PC-3 (cell line): ENCODE data around the gene ASTN2. TPM values are rescaled to one million over a fixed set of nuclear protein-coding genes. Genes with fewer than 3 reads are reported as not detected.

Experiments
- ATAC-seq: fragments of 200-7000 bp; cut with Tn5 transposase; 2 replicates; pipeline ENCODE4 v1.9.1; 2020; ENCODE audit warnings: mild to moderate bottlenecking, moderate library complexity
- BruUV-seq: library from RNA; stranded (reverse); fragments of 400-500 nt; replicated peaks from 2 replicates; lab custom pipeline; 2021; lab: Mats Ljungman, UMichigan
- CTCF ChIA-PET: fragments of 300-600 bp; sonication (Branson Sonifier 250); formaldehyde crosslinking; loops from one replicate; lab custom pipeline; 2022; ENCODE audit warnings: antibody characterized with exemption; lab: Charles Lee
- POLR2A ChIA-PET: fragments of 300-600 bp; sonication (Branson Sonifier 250); formaldehyde crosslinking; loops from one replicate; lab custom pipeline; 2022; ENCODE audit warnings: antibody characterized with exemption; ENCODE audit not compliant: unreplicated experiment; lab: Charles Lee
- DNase-seq: peaks from one replicate; pipeline ENCODE4 v3.0.0-alpha.2; 2015
- H2AFZ ChIP-seq: fragments of 300-600 bp; sonication (generic); 2 replicates; pipeline ENCODE4 v1.6.0; 2016; ENCODE audit warnings: antibody characterized with exemption, low read length
- H3F3A ChIP-seq: fragments of 300-600 bp; sonication (generic); one replicate; pipeline ENCODE4 v1.6.0; 2017; ENCODE audit warnings: antibody characterized with exemption, low read length, control low read depth, mild to moderate bottlenecking; ENCODE audit not compliant: unreplicated experiment
- H3K27ac ChIP-seq: fragments of 300-600 bp; sonication (generic); 2 replicates; pipeline ENCODE4 v1.5.1; 2016; ENCODE audit warnings: mild to moderate bottlenecking, low read length
- H3K27me3 ChIP-seq: fragments of 300-600 bp; sonication (generic); 2 replicates; pipeline ENCODE4 v1.6.1; 2016; ENCODE audit warnings: low read length, mixed read lengths
- H3K36me3 ChIP-seq: fragments of 300-600 bp; sonication (generic); 2 replicates; pipeline ENCODE4 v1.6.1; 2016; ENCODE audit warnings: low read depth, mixed run types, low read length, mixed read lengths
- H3K4me1 ChIP-seq: fragments of 300-600 bp; sonication (generic); 2 replicates; pipeline ENCODE4 v1.5.1; 2016; ENCODE audit warnings: low read length; ENCODE audit not compliant: insufficient read depth
- H3K4me2 ChIP-seq: fragments of 300-600 bp; sonication (generic); 2 replicates; pipeline ENCODE4 v1.6.0; 2016; ENCODE audit warnings: low read length
- H3K4me3 ChIP-seq: fragments of 300-600 bp; sonication (generic); 2 replicates; pipeline ENCODE4 v1.5.1; 2016; ENCODE audit warnings: mild to moderate bottlenecking, low read length, mixed read lengths
- H3K79me2 ChIP-seq: fragments of 300-600 bp; sonication (generic); 2 replicates; pipeline ENCODE4 v1.6.1; 2017; ENCODE audit warnings: low read length, mixed read lengths
- H3K9ac ChIP-seq: fragments of 300-600 bp; sonication (generic); 2 replicates; pipeline ENCODE4 v1.6.0; 2016; ENCODE audit warnings: mild to moderate bottlenecking, low read length
- H3K9me2 ChIP-seq: fragments of 300-600 bp; sonication (generic); replicated peaks from 2 replicates; pipeline ENCODE4 v1.6.1; 2016; ENCODE audit warnings: mixed run types, low read length, mixed read lengths
- H3K9me3 ChIP-seq: fragments of 300-600 bp; sonication (generic); 2 replicates; pipeline ENCODE4 v1.6.1; 2016; ENCODE audit warnings: low read length, mixed read lengths
- H4K20me1 ChIP-seq: fragments of 300-600 bp; sonication (generic); 2 replicates; pipeline ENCODE4 v1.6.1; 2016; ENCODE audit warnings: low read length, mixed read lengths
- CTCF ChIP-seq: fragments of 300-600 bp; sonication (generic); conservative IDR thresholded peaks from 2 replicates; pipeline ENCODE4 v1.5.1; 2017; ENCODE audit warnings: antibody characterized with exemption, low read depth, mild to moderate bottlenecking, low read length
- EZH2 ChIP-seq: fragments of 300-600 bp; sonication (generic); IDR thresholded peaks from one replicate; pipeline ENCODE4 v1.6.1; 2017; ENCODE audit warnings: antibody characterized with exemption, mild to moderate bottlenecking, low read length; ENCODE audit not compliant: unreplicated experiment
- EZH2phosphoT487 ChIP-seq: fragments of 300-600 bp; sonication (generic); IDR thresholded peaks from 2 replicates; pipeline ENCODE4 v1.6.1; 2018; ENCODE audit warnings: mild to moderate bottlenecking, antibody characterized with exemption, low read length, borderline replicate concordance
- intact Hi-C: fragments of 100-400 bp; cut with micrococcal nuclease; formaldehyde crosslinking; loops from 2 replicates; pipeline ENCODE4 v1.9.0; 2023
- total RNA-seq: library from RNA; depleted of rRNA; stranded (reverse); fragments of >200 nt; gene quantifications from 2 replicates; pipeline ENCODE4 v1.2.3, GENCODE V29; 2014

ASTN2 gene
- total RNA-seq, 1 experiment from 2014 or later = 3.5 TPM

GRCh38 chr9:116991051-116991450 is 423.8 kb downstream of the ASTN2 start:
- intact Hi-C loops = no loop called here
- Histone ChIP-seq H3K36me3 (no peaks in the 10 kb centered on the region), H4K20me1 (no peaks in the 10 kb centered on the region), H2AFZ (no peak overlapping the region), H3K4me3 (no peak overlapping the region), H3F3A (no peaks in the 10 kb centered on the region), H3K9me3 (no peaks in the 10 kb centered on the region), H3K9ac (no peak overlapping the region), H3K79me2 (no peaks in the 10 kb centered on the region), H3K9me2 (no peaks in the 10 kb centered on the region), H3K4me1 (no peaks in the 10 kb centered on the region), H3K27me3 (no peaks in the 10 kb centered on the region), H3K27ac (no peak overlapping the region), H3K4me2 (no peak overlapping the region)
- TF ChIP-seq EZH2phosphoT487 (no peak), EZH2 (no peak), CTCF (no peak)
- ChIA-PET CTCF (no interaction called here), POLR2A (no interaction called here)
- DNase-seq = no peak
- BruUV-seq = no TSS peak
- no peak for ATAC-seq

DNA sequence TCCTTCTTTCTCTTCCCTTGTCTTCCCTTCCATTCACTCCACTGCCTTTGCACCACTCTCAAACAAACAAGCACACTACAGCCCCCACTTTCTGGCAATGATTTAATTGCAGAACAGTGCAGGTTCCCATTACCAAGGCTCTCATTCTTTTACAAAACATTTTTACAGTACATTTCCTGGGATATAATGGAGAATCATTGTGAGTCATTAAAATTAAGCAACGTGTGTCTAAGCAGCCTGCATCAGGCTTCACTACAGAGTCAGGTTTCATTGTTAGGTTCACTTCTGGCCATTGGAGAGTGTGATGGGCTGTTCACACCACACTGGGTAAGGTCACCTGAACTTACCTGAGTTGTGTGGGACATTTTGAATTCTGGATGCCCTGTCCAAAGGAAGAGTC is 424.3 kb downstream of the ASTN2 start:
- no peaks in the 10 kb centered on the region for H3K36me3 ChIP-seq
- CTCF ChIA-PET = no interaction called here
- no peak for TF ChIP-seq EZH2
- no peak for TF ChIP-seq CTCF
- TF ChIP-seq EZH2phosphoT487 = no peak
- POLR2A ChIA-PET = no interaction called here
- H3K4me2 ChIP-seq = no peak overlapping the region
- H3K27ac ChIP-seq = peak overlapping the region; percentile 46; the same call in 1 of the 2 replicates
- no peak for ATAC-seq
- H3F3A ChIP-seq = no peaks in the 10 kb centered on the region
- H3K9me3 ChIP-seq = no peaks in the 10 kb centered on the region
- peak; percentile 32 for DNase-seq
- H3K4me3 ChIP-seq = no peak overlapping the region
- intact Hi-C loops = no loop called here
- H3K4me1 ChIP-seq = no peaks in the 10 kb centered on the region
- H3K9me2 ChIP-seq = no peaks in the 10 kb centered on the region
- no peaks in the 10 kb centered on the region for H3K27me3 ChIP-seq
- H3K9ac ChIP-seq = no peak overlapping the region
- no TSS peak for BruUV-seq
- no peaks in the 10 kb centered on the region for H4K20me1 ChIP-seq
- H2AFZ ChIP-seq = no peak overlapping the region
- no peaks in the 10 kb centered on the region for H3K79me2 ChIP-seq

DNA sequence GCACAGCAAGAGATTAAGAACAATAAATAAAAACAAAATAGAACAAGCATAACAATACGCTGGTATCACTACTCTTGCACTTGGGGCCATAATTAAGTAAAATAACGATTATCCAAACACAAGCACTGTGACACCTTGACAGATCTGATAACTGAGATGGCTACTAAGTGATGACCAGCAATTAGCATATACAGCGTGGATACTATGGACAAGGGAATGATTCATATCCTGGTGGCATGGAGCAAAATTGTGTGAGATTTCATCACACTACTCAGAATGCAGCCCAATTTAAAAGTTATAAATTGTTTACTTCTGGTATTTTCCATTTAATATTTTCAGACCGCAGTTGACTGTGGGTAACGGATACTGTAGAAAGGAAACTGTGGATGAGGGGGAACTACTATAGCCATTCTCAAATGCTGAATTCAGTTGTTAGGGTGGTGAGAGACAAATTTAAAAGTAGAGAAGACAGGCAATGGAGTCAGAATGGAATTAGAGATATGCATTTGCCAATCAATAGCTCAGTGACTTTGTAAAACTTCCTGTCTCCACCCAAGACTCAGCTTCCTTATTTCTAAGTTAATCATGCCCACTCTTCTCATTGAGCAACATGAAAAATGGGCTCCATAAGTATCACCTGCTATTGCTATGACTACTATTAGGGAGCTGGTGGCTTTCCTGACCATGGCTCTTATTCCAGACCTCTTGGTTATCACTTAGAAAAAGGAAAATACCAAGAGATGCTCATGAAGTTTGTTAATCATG is 427.0 kb downstream of the ASTN2 start:
- Histone ChIP-seq H3K9me3 (no peaks in the 10 kb centered on the region), H3K27ac (no peak overlapping the region), H3K4me3 (no peak overlapping the region), H3K36me3 (no peaks in the 10 kb centered on the region), H3K9me2 (no peaks in the 10 kb centered on the region), H3F3A (no peaks in the 10 kb centered on the region), H2AFZ (no peak overlapping the region), H4K20me1 (no peaks in the 10 kb centered on the region), H3K4me2 (no peak overlapping the region), H3K9ac (no peak overlapping the region), H3K4me1 (no peaks in the 10 kb centered on the region), H3K79me2 (no peaks in the 10 kb centered on the region), H3K27me3 (no peaks in the 10 kb centered on the region)
- TF ChIP-seq EZH2 = no peak
- TF ChIP-seq EZH2phosphoT487 = no peak
- no peak for TF ChIP-seq CTCF
- intact Hi-C loops = no loop called here
- ChIA-PET CTCF (no interaction called here), POLR2A (no interaction called here)
- BruUV-seq = no TSS peak
- ATAC-seq (no peak), DNase-seq (no peak)
